Esophagus squamous epithelium (tissue), 4 donors: ENCODE data around the gene PRKCA.

Source experiments
- POLR2A ChIP-seq, 4 donors: fragments of 450-650 bp; IDR thresholded peaks; one replicate each; pipeline ENCODE4 v1.6.1; 2017; ENCODE audit warnings: antibody characterized with exemption in 4 of 4, mild to moderate bottlenecking in 4 of 4, moderate library complexity in 3 of 4
- TF ChIP-seq, protein P1 (sequence below), 6 experiments: fragments of 450-650 bp in 4 of 6; fragments of 200-600 bp in 2 of 6; sonication (generic) in 2 of 6; IDR thresholded peaks; one replicate each; pipeline ENCODE4 v1.5.1; 2016 to 2019; ENCODE audit warnings: antibody characterized with exemption in 6 of 6, mild to moderate bottlenecking in 4 of 6, moderate library complexity in 4 of 6

DNA sequence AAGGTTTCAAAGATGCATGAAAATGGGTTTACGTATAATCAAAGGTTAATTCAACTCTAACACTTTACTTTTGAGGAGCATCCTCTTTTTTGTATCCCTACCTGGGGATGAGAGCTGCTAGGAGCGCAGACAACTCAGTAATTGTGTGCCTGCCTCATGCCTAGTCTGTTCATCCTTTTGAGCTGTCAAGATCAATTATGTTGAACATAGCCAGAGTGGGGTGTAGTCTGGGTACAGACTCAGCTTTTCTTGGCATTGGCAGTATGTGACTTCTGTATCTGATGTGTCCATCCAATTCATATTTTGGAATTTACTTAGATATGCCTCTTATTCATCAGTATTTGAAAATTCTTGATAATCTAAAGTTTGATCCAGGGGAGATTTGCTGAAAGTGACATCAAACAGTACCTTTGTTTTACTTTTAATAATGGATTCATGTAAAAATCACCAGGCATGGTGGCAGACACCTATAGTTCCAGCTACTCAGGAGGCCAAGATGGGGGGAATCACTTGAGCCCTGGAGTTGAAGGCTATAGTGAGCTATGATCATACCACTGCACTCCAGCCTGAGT lies 24.1 kb downstream of the PRKCA start:
- TF ChIP-seq, protein P1, sequence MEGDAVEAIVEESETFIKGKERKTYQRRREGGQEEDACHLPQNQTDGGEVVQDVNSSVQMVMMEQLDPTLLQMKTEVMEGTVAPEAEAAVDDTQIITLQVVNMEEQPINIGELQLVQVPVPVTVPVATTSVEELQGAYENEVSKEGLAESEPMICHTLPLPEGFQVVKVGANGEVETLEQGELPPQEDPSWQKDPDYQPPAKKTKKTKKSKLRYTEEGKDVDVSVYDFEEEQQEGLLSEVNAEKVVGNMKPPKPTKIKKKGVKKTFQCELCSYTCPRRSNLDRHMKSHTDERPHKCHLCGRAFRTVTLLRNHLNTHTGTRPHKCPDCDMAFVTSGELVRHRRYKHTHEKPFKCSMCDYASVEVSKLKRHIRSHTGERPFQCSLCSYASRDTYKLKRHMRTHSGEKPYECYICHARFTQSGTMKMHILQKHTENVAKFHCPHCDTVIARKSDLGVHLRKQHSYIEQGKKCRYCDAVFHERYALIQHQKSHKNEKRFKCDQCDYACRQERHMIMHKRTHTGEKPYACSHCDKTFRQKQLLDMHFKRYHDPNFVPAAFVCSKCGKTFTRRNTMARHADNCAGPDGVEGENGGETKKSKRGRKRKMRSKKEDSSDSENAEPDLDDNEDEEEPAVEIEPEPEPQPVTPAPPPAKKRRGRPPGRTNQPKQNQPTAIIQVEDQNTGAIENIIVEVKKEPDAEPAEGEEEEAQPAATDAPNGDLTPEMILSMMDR (IDR thresholded peaks at IDR 0.05) = no peak
- no peak for TF ChIP-seq POLR2A (IDR thresholded peaks at IDR 0.05)
